Stimulated activated effector memory CD8-positive, alpha-beta T cell treated with anti-CD3 and anti-CD28 coated beads, Interleukin-12 subunit alpha, Interleukin-12 subunit beta, amount 100 ng/mL, for 72 hours (primary cell): ENCODE measurements around the gene ARIH2.

Source experiments
- ATAC-seq: fragments of 150-1000 bp; cut with Tn5 transposase; 2 replicates; pipeline ENCODE4 v1.10.0; 2021
- DNase-seq, 2 donors: peaks; one replicate each; pipeline ENCODE4 v3.0.0; 2021 to 2022; ENCODE audit warnings: low spot score in 2 of 2
- H3K27ac Mint-ChIP-seq: one replicate; pipeline ENCODE4 v1.8.0; 2022; ENCODE audit warnings: mild to moderate bottlenecking, mixed read lengths
- H3K36me3 Mint-ChIP-seq: one replicate; pipeline ENCODE4 v1.8.0; 2022; ENCODE audit warnings: mild to moderate bottlenecking, mixed read lengths
- H3K4me1 Mint-ChIP-seq: one replicate; pipeline ENCODE4 v1.8.0; 2022; ENCODE audit warnings: mixed read lengths
- H3K4me3 Mint-ChIP-seq: one replicate; pipeline ENCODE4 v1.8.0; 2022; ENCODE audit warnings: mild to moderate bottlenecking, mixed read lengths
- H3K9me3 Mint-ChIP-seq: one replicate; pipeline ENCODE4 v1.8.0; 2022; ENCODE audit warnings: mixed read lengths

Gene ARIH2

DNA sequence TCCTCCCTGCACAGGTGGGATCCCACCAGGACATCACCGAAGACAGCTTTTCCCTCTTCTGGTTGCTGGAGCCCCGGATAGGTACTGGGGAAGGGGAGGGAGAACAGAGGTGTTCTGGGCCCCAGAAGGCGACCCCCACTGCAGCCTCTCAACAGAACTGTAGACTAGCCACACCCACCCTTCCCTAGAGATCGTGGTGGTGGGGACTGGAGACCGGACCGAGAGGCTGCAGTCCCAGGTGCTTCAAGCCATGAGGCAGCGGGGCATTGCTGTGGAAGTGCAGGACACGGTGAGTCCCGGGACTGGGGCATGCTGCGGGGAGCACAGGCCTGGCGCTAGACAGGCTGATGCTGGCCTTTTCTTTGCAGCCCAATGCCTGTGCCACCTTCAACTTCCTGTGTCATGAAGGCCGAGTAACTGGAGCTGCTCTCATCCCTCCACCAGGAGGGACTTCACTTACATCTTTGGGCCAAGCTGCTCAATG is 104.1 kb downstream of the ARIH2 start:
- H3K9me3 Mint-ChIP-seq: no peaks in the 10 kb centered on the region
- DNase-seq: no peak
- H3K4me1 Mint-ChIP-seq: peaks cover 57% of the 10 kb centered on the region
- ATAC-seq: no peak
- H3K4me3 Mint-ChIP-seq: peak overlapping the region; percentile 95
- H3K27ac Mint-ChIP-seq: peak overlapping the region; percentile 98
- H3K36me3 Mint-ChIP-seq: peaks cover 72% of the 10 kb centered on the region

DNA sequence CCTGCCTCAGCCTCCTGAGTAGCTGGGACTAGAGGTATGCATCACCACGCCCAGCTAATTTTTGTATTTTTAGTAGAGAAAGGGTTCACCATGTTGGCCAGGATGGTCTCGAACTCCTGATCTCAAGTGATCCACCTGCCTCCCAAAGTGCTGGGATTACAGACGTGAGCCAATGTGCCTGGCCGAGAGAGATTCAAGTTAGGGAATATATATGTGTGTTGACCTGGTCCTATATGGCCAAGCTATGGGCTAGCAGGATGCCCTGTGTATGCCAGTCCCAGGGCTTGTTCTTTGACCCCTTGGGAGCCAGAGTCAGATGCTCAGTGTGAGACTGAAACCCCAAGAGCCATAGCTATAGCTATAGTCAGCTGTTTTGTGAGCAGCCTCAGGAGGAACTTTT is 105.1 kb downstream of the ARIH2 start:
- H3K27ac Mint-ChIP-seq: peak overlapping the region; percentile 99
- no peaks in the 10 kb centered on the region for H3K9me3 Mint-ChIP-seq
- ATAC-seq: no peak
- peak overlapping the region; percentile 95 for H3K4me3 Mint-ChIP-seq
- H3K36me3 Mint-ChIP-seq: peaks cover 82% of the 10 kb centered on the region
- DNase-seq: no peak
- H3K4me1 Mint-ChIP-seq: peaks cover 67% of the 10 kb centered on the region

DNA sequence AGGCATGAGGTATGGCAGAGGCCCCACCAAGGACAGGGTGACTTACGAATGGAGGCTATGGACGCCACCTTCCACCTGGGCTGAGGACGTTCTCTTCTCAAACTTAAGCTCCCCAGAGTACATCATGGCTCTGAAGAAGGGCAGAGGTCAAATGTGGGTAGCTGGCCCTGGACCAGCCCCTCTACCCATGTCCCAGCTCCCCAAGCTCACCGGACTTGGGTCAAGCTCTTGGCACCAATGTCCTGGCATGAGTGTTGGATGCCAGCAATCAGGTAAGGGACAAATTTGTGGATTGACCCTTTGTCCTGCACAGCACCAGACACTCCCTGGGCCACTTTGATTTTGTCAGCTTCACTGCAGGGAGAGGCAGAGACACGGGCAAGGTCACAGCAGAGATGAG is 105.8 kb downstream of the ARIH2 start:
- ATAC-seq: no peak
- Mint-ChIP-seq H3K27ac (peak overlapping the region; percentile 99), H3K9me3 (no peaks in the 10 kb centered on the region), H3K36me3 (peaks cover 89% of the 10 kb centered on the region), H3K4me1 (peaks cover 74% of the 10 kb centered on the region), H3K4me3 (no peak overlapping the region)
- no peak for DNase-seq

DNA sequence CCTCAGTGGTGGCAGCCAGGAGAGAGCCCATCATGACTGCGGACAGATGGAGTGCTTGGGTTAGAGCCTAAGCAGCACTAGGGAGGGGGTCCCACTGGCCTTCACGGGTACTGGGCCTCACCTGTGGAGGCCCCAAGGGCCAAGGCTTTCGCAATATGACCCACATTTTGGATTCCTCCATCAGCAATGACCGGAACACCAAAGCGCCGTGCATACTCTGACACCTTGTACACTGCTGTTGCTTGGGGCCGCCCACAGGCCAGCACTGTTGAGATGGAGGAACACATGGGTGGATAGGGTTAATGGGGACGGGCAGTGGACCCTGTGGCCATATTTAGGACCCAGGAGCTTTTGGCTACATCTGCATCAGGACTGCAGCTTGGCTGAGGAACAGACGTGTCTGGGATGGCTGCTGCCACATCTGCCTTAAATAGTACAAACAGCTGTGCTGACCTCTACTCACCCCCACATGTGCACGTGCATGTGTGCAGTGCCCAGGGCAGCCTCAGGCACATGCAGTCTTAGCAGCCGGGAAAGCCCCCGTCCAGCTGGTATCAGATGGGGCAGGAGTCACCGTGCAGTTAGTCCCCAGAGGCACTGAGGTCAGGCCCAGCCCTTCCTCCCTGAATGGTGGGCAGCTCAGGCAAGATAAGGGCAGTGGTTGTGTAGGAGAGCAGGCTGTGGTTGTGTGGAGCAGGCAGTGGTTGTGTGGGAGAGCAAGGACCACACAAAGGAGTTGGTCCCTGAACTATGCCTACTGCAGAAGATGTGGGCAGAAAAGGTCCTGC is 106.6 kb downstream of the ARIH2 start:
- H3K4me1 Mint-ChIP-seq: peaks cover 77% of the 10 kb centered on the region
- no peaks in the 10 kb centered on the region for H3K9me3 Mint-ChIP-seq
- H3K36me3 Mint-ChIP-seq: peaks cover 95% of the 10 kb centered on the region
- H3K27ac Mint-ChIP-seq: peak overlapping the region; percentile 99
- H3K4me3 Mint-ChIP-seq: peak overlapping the region; percentile 13
- DNase-seq (no peak), ATAC-seq (no peak)

DNA sequence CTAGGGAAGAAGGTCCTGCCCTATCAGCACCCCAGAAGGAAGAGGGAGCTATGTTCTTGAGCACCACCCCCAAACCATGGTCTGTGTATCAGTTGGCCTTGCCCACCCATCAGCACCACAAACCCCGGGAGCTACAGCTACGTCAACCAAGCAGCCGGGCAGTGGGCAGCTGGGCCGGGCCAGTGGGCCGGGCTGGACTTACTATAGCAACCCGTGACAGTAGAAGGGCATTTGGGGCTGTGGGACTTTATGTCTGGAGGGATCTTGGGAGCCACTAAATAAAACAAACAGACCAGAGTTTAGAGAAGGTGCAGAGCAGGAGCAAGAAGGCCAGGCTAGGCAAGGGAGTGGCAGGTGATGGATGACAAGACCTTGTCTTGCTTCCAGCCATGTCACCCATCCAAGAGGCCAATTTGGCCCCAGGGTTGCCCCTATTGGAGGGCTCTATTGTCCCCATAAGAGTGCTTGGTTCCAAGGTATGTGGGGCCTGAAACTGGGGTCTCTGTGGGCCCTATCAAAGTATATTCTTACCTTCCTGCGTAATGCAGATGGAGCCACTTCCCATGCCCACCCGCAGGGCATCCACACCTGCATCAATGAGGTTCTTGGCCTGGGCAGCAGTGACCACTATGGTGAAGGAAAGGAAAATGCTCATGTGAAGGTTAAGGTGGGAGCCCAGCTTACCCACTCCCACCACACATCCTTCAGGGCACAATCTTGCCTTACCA is 107.3 kb downstream of the ARIH2 start:
- ATAC-seq (no peak), DNase-seq (no peak)
- H3K9me3 Mint-ChIP-seq: no peaks in the 10 kb centered on the region
- H3K36me3 Mint-ChIP-seq: peaks cover 97% of the 10 kb centered on the region
- peak overlapping the region; percentile 13 for H3K4me3 Mint-ChIP-seq
- peak overlapping the region; percentile 99 for H3K27ac Mint-ChIP-seq
- peaks cover 77% of the 10 kb centered on the region for H3K4me1 Mint-ChIP-seq

DNA sequence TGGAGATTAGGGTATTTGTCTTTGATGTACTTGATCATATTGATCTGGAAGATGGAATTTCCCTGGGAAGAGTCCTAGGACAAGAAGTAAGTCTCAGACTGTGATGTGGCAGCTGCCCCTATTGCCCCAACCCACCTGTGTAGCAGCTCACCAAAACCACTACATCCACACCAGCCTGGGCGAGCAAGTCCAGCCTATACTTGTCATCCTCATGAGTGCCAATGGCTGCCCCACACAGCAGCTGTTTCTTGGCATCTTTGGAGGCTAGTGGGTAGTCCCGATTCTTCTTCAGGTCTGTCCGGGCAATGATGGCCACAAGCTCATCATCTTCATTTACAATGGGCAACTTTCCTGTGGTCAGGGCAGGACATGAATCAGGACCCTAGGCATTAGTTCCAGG is 107.9 kb downstream of the ARIH2 start:
- H3K27ac Mint-ChIP-seq: peak overlapping the region; percentile 99
- H3K36me3 Mint-ChIP-seq: peaks cover 98% of the 10 kb centered on the region
- ATAC-seq (no peak), DNase-seq (no peak)
- H3K9me3 Mint-ChIP-seq: no peaks in the 10 kb centered on the region
- H3K4me1 Mint-ChIP-seq: peaks cover 72% of the 10 kb centered on the region
- H3K4me3 Mint-ChIP-seq: peak overlapping the region; percentile 94

DNA sequence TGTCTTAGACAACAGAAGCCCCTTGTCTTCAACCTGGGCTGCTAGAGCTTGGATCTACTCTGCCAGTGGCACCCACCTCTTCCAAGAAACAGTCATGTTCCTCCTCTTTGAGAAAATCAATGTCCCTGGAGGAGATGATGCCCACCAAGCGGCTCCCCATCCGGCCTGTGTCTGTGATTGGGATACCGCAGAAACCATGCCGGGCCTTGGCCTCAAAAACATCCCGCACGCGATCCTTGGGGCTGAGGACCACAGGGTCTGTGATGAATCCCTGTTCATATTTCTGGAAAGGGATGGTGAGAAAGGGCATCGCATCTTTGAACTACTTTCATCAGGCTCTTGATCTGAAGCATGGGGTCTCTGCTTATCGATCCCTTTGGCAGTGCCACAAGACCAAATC is 109.0 kb downstream of the ARIH2 start:
- ATAC-seq (no peak), DNase-seq (no peak)
- H3K27ac Mint-ChIP-seq: peak overlapping the region; percentile 99
- peaks cover 68% of the 10 kb centered on the region for H3K4me1 Mint-ChIP-seq
- peaks cover 100% of the 10 kb centered on the region for H3K36me3 Mint-ChIP-seq
- H3K4me3 Mint-ChIP-seq: peak overlapping the region; percentile 94
- no peaks in the 10 kb centered on the region for H3K9me3 Mint-ChIP-seq

DNA sequence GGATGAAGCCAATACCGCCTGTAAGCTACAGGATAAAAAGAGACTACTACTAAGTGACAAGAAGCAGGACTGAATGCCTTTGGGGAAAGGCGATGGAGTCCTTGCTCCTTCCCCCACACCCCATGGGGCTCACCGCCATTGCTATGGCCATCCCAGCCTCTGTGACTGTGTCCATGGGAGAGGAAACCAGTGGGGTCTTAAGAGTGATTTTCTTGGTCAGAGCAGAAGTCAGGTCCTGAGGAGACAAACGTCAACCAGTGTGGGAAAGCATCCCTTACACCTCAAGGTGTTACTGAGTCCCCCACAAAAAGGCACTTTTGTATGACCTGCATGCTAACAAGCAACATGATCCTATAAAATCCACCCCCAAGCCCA is 109.6 kb downstream of the ARIH2 start:
- Mint-ChIP-seq H3K4me3 (peak overlapping the region; percentile 94), H3K36me3 (peaks cover 100% of the 10 kb centered on the region), H3K4me1 (peaks cover 61% of the 10 kb centered on the region), H3K9me3 (no peaks in the 10 kb centered on the region), H3K27ac (peak overlapping the region; percentile 99)
- DNase-seq (no peak), ATAC-seq (no peak)

DNA sequence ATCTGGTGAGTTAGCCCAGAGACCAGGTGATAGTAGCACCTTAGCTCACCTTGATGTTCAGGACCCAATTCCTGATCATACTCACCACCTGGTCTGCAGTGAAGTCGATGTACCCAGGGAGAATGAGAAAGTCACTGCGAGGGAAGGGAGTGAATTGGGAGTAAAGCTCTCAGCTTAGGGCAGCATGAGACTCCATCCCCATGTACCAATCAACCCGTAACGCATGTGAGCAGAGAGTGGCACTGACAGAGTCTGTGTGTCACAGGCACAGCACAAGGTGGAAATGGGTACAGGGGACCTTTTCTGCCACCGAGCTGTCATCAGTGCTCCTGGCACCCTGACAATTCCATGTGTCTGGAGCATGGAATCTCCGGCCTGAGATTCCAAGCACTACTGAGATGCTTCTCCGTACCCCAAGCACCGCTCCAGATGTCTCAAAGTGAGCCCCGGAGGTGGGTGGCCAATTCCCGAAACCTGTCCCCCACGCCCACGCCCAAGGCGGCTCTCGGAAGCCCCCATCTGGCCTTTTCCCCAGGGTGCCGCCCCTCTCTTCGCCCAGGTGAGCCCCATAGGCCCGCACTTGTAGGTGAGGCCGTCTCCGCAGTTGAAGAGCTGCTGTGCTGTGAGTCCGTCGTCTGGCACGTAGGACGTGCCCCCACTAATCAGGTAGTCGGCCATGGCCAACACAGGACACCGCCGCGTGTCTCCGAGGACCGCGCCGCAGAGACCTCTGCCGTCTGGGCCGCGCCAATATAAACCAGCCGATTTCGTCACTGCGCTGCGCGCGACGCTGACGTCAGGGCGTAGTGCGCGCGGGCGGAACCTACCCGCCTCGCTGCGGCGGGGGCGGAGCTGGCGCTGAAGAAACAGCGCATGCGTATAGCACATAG is 110.3 kb downstream of the ARIH2 start, which contains the start of gene IMPDH2:
Gene IMPDH2 (minus strand): TSS at position 726 of the 890 bp plus-strand sequence. CDS start 48 bp downstream, at position 678.
- DNase-seq: peak; percentile 94 to 96
- peak within 1 kb of the TSS; percentile 94 for H3K4me3 Mint-ChIP-seq
- H3K4me1 Mint-ChIP-seq: peaks cover 55% of the 10 kb centered on the region
- H3K36me3 Mint-ChIP-seq: peaks cover 100% of the 10 kb centered on the region
- no peaks in the 10 kb centered on the region for H3K9me3 Mint-ChIP-seq
- ATAC-seq: peak; percentile 96
- peak within 1 kb of the TSS; percentile 99 for H3K27ac Mint-ChIP-seq

DNA sequence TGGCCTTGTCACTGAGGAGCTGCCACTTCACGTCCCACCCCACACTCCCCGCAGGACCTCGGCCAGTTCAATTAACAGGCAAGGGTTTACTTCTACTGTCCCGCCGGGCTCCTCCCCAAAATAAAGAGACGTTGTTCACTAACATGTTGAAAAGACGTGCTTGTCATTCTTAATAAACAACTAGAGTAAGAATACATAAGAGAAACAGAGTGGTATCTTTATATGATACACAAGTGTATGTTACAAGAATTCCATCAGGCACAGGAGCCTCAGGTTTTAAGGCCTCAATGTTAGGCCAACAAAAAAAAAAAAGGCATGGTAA is 110.9 kb downstream of the ARIH2 start:
- Mint-ChIP-seq H3K36me3 (peaks cover 100% of the 10 kb centered on the region), H3K27ac (peak overlapping the region; percentile 99), H3K4me3 (peak overlapping the region; percentile 94), H3K9me3 (no peaks in the 10 kb centered on the region), H3K4me1 (peaks cover 49% of the 10 kb centered on the region)
- DNase-seq: no peak
- no peak for ATAC-seq

DNA sequence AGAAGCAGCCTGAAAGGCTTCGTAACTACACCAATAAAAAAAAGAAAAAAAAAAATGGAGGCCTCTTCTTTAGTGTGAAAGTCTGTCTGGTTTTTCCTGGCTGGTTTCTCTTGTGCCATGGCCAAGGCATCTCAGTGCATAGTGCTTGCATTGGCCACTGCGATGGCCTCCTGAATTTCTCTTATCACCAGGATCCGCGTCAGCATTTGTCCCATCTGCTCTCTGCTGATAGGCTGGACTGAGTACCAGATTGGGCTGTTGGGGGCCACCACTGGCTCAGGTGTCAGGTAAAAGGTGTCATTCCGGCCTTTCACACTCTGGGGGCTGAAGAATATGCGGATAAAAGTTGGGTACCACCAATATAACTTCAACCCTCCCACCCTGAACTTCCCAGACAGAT is 111.7 kb downstream of the ARIH2 start:
- peak overlapping the region; percentile 99 for H3K27ac Mint-ChIP-seq
- no peaks in the 10 kb centered on the region for H3K9me3 Mint-ChIP-seq
- DNase-seq: no peak
- H3K4me3 Mint-ChIP-seq: no peak overlapping the region
- ATAC-seq: no peak
- H3K36me3 Mint-ChIP-seq: peaks cover 100% of the 10 kb centered on the region
- peaks cover 41% of the 10 kb centered on the region for H3K4me1 Mint-ChIP-seq

DNA sequence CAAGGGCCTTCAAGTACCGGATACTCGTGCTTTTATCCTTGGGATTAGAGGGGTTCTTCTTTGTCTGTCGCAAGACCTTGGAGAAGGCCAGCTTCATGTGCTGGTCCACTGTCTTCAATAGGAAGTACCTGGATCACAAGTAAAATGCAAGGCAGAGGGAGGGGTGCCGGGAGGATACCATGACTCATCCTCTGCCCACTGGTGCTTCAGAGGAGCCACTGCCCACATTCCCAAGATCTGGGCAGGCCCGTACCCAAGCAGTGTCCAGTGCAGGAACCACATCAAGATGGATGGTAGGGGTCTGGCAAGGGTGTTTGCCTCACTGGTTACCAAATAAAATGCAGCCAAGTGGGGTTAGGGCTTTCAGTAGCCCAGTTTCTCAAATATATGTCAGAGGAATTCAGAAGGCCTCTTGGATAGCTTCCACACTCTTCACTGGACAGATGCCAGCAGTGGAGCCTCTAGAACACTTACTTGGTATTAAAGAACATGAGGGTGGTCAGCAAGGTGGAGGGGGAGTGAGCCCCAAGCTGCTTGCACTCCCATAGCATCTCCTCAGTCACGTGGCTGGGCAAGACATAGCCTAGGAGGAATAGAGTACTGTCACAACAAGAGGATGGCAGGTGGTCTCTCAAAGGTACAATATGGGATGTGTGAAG is 114.1 kb downstream of the ARIH2 start:
- Mint-ChIP-seq H3K27ac (no peak overlapping the region), H3K4me1 (peaks cover 20% of the 10 kb centered on the region), H3K4me3 (no peak overlapping the region), H3K36me3 (peaks cover 100% of the 10 kb centered on the region), H3K9me3 (no peaks in the 10 kb centered on the region)
- ATAC-seq (no peak), DNase-seq (no peak)

DNA sequence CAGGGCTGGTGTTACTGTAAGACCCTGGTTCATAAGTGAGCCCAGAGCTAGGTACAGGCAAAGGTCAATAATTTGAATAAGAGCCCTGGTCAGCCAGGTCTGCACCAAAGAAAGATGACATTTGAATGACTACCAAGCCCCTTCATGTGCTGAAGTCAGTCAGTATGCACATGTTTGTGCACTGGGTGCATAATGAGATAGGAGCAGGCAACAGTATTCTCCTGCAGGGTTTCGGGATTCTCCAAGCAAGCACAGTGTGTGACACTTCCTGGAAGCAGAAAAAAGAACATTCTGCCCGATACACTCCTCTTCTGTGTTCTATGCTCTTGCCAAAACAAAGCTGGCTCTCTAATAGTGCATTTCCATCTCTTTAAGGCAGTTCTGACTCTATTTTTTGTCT is 116.0 kb downstream of the ARIH2 start:
- H3K27ac Mint-ChIP-seq: peak overlapping the region; percentile 57
- peaks cover 100% of the 10 kb centered on the region for H3K36me3 Mint-ChIP-seq
- no peak overlapping the region for H3K4me3 Mint-ChIP-seq
- H3K9me3 Mint-ChIP-seq: no peaks in the 10 kb centered on the region
- H3K4me1 Mint-ChIP-seq: peaks cover 1% of the 10 kb centered on the region
- no peak for ATAC-seq
- no peak for DNase-seq

DNA sequence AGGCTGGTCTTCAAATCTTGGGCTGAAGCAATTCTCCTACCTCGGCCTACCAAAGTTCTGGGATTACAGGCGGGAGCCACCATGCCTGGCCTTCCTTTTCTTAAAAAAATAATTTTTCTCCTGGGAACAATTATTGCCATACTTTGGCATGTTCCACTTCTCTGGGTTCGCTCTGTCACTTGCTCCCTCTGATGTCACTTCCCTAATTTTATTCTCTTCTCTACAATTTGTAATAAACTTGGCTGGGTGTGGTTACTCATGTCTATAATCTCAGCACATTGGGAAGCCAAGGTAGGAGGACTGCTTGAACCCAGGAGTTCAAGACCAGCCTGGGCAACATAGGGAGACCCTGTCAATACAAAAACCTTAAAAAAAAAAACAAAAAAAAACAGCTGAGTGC is 116.6 kb downstream of the ARIH2 start:
- peak overlapping the region; percentile 57 for H3K27ac Mint-ChIP-seq
- no peaks in the 10 kb centered on the region for H3K4me1 Mint-ChIP-seq
- no peak for ATAC-seq
- no peaks in the 10 kb centered on the region for H3K9me3 Mint-ChIP-seq
- peaks cover 100% of the 10 kb centered on the region for H3K36me3 Mint-ChIP-seq
- no peak for DNase-seq
- no peak overlapping the region for H3K4me3 Mint-ChIP-seq
